Measurements from ENCODE around the gene FAM13A. TPM values are rescaled to one million over a fixed set of nuclear protein-coding genes. Genes with fewer than 3 reads are reported as not detected.

FAM13A gene
- total RNA-seq, 1 donor from 2014 or later, result 51.2 TPM

GRCh38 chr4:88725143-88725542 is 331.8 kb downstream of the FAM13A start:
- Mint-ChIP-seq H3K36me3 (ENCODE audit: unreplicated experiment) (peaks cover 5% of the 10 kb centered on the region), H3K9me3 (ENCODE audit: unreplicated experiment) (peaks cover 4% of the 10 kb centered on the region), H3K4me3 (ENCODE audit: unreplicated experiment) (no peak overlapping the region), H3K27ac (ENCODE audit: unreplicated experiment) (no peak overlapping the region), H3K4me1 (ENCODE audit: low read depth, unreplicated experiment) (peaks cover 13% of the 10 kb centered on the region), H3K27me3 (ENCODE audit: unreplicated experiment) (no peaks in the 10 kb centered on the region)
- no peak for DNase-seq
- TF ChIP-seq CTCF (IDR thresholded peaks at IDR 0.05; ENCODE audit: partially characterized antibody, unreplicated experiment), result no peak

GRCh38 chr4:88724406-88724805 is 332.6 kb downstream of the FAM13A start:
- H3K36me3 Mint-ChIP-seq (ENCODE audit: unreplicated experiment), result peaks cover 5% of the 10 kb centered on the region
- peaks cover 4% of the 10 kb centered on the region for H3K9me3 Mint-ChIP-seq (ENCODE audit: unreplicated experiment)
- no peak for DNase-seq
- TF ChIP-seq CTCF (IDR thresholded peaks at IDR 0.05; ENCODE audit: partially characterized antibody, unreplicated experiment), result no peak
- no peaks in the 10 kb centered on the region for H3K27me3 Mint-ChIP-seq (ENCODE audit: unreplicated experiment)
- H3K4me1 Mint-ChIP-seq (ENCODE audit: low read depth, unreplicated experiment), result peaks cover 9% of the 10 kb centered on the region
- H3K27ac Mint-ChIP-seq (ENCODE audit: unreplicated experiment), result no peak overlapping the region
- no peak overlapping the region for H3K4me3 Mint-ChIP-seq (ENCODE audit: unreplicated experiment)

- DNase-seq, result no peak
- H3K4me3 Mint-ChIP-seq (ENCODE audit: unreplicated experiment), result no peak overlapping the region
- peaks cover 18% of the 10 kb centered on the region for H3K36me3 Mint-ChIP-seq (ENCODE audit: unreplicated experiment)
- H3K4me1 Mint-ChIP-seq (ENCODE audit: low read depth, unreplicated experiment), result peaks cover 3% of the 10 kb centered on the region
- no peak overlapping the region for H3K27ac Mint-ChIP-seq (ENCODE audit: unreplicated experiment)
- H3K9me3 Mint-ChIP-seq (ENCODE audit: unreplicated experiment), result peaks cover 11% of the 10 kb centered on the region
- H3K27me3 Mint-ChIP-seq (ENCODE audit: unreplicated experiment), result no peaks in the 10 kb centered on the region
- no peak for TF ChIP-seq CTCF (IDR thresholded peaks at IDR 0.05; ENCODE audit: partially characterized antibody, unreplicated experiment)
Observed at GRCh38 chr4:88722828-88723227, 334.2 kb downstream of the FAM13A start.

GRCh38 chr4:88722276-88722780 is 334.7 kb downstream of the FAM13A start:
- H3K4me1 Mint-ChIP-seq (ENCODE audit: low read depth, unreplicated experiment), result peaks cover 3% of the 10 kb centered on the region
- H3K4me3 Mint-ChIP-seq (ENCODE audit: unreplicated experiment), result no peak overlapping the region
- peaks cover 23% of the 10 kb centered on the region for H3K36me3 Mint-ChIP-seq (ENCODE audit: unreplicated experiment)
- H3K9me3 Mint-ChIP-seq (ENCODE audit: unreplicated experiment), result peaks cover 15% of the 10 kb centered on the region
- DNase-seq, result no peak
- no peak overlapping the region for H3K27ac Mint-ChIP-seq (ENCODE audit: unreplicated experiment)
- TF ChIP-seq CTCF (IDR thresholded peaks at IDR 0.05; ENCODE audit: partially characterized antibody, unreplicated experiment), result no peak
- H3K27me3 Mint-ChIP-seq (ENCODE audit: unreplicated experiment), result no peaks in the 10 kb centered on the region

GRCh38 chr4:88720451-88721428 is 336.2 kb downstream of the FAM13A start:
- DNase-seq, result no peak
- Mint-ChIP-seq H3K4me1 (ENCODE audit: low read depth, unreplicated experiment) (no peaks in the 10 kb centered on the region), H3K4me3 (ENCODE audit: unreplicated experiment) (no peak overlapping the region), H3K36me3 (ENCODE audit: unreplicated experiment) (peaks cover 36% of the 10 kb centered on the region), H3K9me3 (ENCODE audit: unreplicated experiment) (peaks cover 20% of the 10 kb centered on the region), H3K27me3 (ENCODE audit: unreplicated experiment) (no peaks in the 10 kb centered on the region), H3K27ac (ENCODE audit: unreplicated experiment) (peak overlapping the region; percentile 22)
- no peak for TF ChIP-seq CTCF (IDR thresholded peaks at IDR 0.05; ENCODE audit: partially characterized antibody, unreplicated experiment)
